Left ventricle myocardium inferior (tissue), 1 donor: ENCODE measurements around the gene DNER. TPM values are rescaled to one million over a fixed set of nuclear protein-coding genes. Genes with fewer than 3 reads are reported as not detected.
"Not testable (repeated sequence)": the region's sequence is repeated elsewhere in the genome, so short reads cannot be mapped to it uniquely, and the experiment has no call there.

ENCODE experiments used
- DNase-seq: peaks from one replicate; pipeline ENCODE4 v3.0.0-alpha.2; 2020
- H3K27ac ChIP-seq: fragments of 200-600 bp; replicated peaks from 2 replicates; pipeline ENCODE4 v1.8.0; 2021
- H3K27me3 ChIP-seq: fragments of 200-600 bp; 2 replicates; pipeline ENCODE4 v1.8.0; 2021; ENCODE audit warnings: low read depth
- H3K36me3 ChIP-seq: fragments of 200-600 bp; 2 replicates; pipeline ENCODE4 v1.8.0; 2021
- H3K4me1 ChIP-seq: fragments of 200-600 bp; 2 replicates; pipeline ENCODE4 v1.8.0; 2021
- H3K4me3 ChIP-seq: fragments of 200-600 bp; 2 replicates; pipeline ENCODE4 v1.8.0; 2021; ENCODE audit warnings: mild to moderate bottlenecking, moderate library complexity
- H3K9me3 ChIP-seq: fragments of 200-600 bp; replicated peaks from 2 replicates; pipeline ENCODE4 v1.8.0; 2021
- CTCF ChIP-seq: fragments of 200-600 bp; IDR thresholded peaks from 2 replicates; pipeline ENCODE4 v1.8.0; 2021; ENCODE audit warnings: antibody characterized with exemption, mild to moderate bottlenecking, borderline replicate concordance
- intact Hi-C: fragments of 100-400 bp; cut with micrococcal nuclease; formaldehyde crosslinking; loops from one replicate; pipeline ENCODE4 v1.11.0; 2022
- total RNA-seq: library from RNA; stranded (reverse); fragmentation: NEBNext Ultra II Directional; extraction: Animal tissue kit (Norgen Biotek cat#: 25700); gene quantifications from one replicate; pipeline ENCODE4 v1.2.1, GENCODE V29; 2021
- donor health status: DM: no; HTN: yes; CAD: no; lungs with severe emphysema.

The DNER gene
- total RNA-seq, 1 donor from 2014 or later = 2.3 TPM

- H3K27ac ChIP-seq = no peak overlapping the region
- peaks cover 41% of the 10 kb centered on the region for H3K27me3 ChIP-seq
- H3K4me1 ChIP-seq = no peaks in the 10 kb centered on the region
- no peaks in the 10 kb centered on the region for H3K9me3 ChIP-seq
- intact Hi-C loops = no loop called here
- no peak for TF ChIP-seq CTCF
- no peak overlapping the region for H3K4me3 ChIP-seq
- DNase-seq = no peak
- H3K36me3 ChIP-seq = no peaks in the 10 kb centered on the region
Observed at GRCh38 chr2:229701716-229702115, 12.6 kb downstream of the DNER start.

- Histone ChIP-seq H3K4me1 (no peaks in the 10 kb centered on the region), H3K4me3 (no peak overlapping the region), H3K27me3 (peaks cover 42% of the 10 kb centered on the region), H3K27ac (no peak overlapping the region), H3K9me3 (no peaks in the 10 kb centered on the region), H3K36me3 (no peaks in the 10 kb centered on the region)
- TF ChIP-seq CTCF = no peak
- DNase-seq = no peak
- intact Hi-C loops = no loop called here
Observed at GRCh38 chr2:229701062-229701461, 13.3 kb downstream of the DNER start.

GRCh38 chr2:229695961-229696360, 18.4 kb downstream of the DNER start:
- intact Hi-C loops = no loop called here
- H3K27ac ChIP-seq = no peak overlapping the region
- peaks cover 2% of the 10 kb centered on the region for H3K9me3 ChIP-seq
- H3K36me3 ChIP-seq = no peaks in the 10 kb centered on the region
- H3K4me1 ChIP-seq = no peaks in the 10 kb centered on the region
- DNase-seq = no peak
- peaks cover 21% of the 10 kb centered on the region for H3K27me3 ChIP-seq
- H3K4me3 ChIP-seq = no peak overlapping the region
- no peak for TF ChIP-seq CTCF

GRCh38 chr2:229693845-229694244, 20.5 kb downstream of the DNER start:
- not testable (repeated sequence) for H3K36me3 ChIP-seq

GRCh38 chr2:229691631-229692030, 22.7 kb downstream of the DNER start:
- H3K36me3 ChIP-seq = no peaks in the 10 kb centered on the region
- H3K9me3 ChIP-seq = peaks cover 3% of the 10 kb centered on the region
- no peaks in the 10 kb centered on the region for H3K4me1 ChIP-seq
- H3K4me3 ChIP-seq = no peak overlapping the region
- no peak for TF ChIP-seq CTCF
- DNase-seq = no peak
- intact Hi-C loops = no loop called here
- no peak overlapping the region for H3K27ac ChIP-seq
- H3K27me3 ChIP-seq = peaks cover 13% of the 10 kb centered on the region

More at GRCh38 chr2:229693845-229694244, 20.5 kb downstream of the DNER start:
- H3K4me1 ChIP-seq, H3K27ac ChIP-seq, DNase-seq, H3K9me3 ChIP-seq, H3K4me3 ChIP-seq, intact Hi-C loops: not testable (repeated sequence)
- H3K27me3 ChIP-seq = peaks cover 20% of the 10 kb centered on the region

- Histone ChIP-seq H3K27ac (no peak overlapping the region), H3K9me3 (peaks cover 3% of the 10 kb centered on the region), H3K27me3 (peaks cover 24% of the 10 kb centered on the region), H3K4me3 (no peak overlapping the region), H3K4me1 (no peaks in the 10 kb centered on the region), H3K36me3 (no peaks in the 10 kb centered on the region)
- DNase-seq = no peak
- no peak for TF ChIP-seq CTCF
- intact Hi-C loops = no loop called here
Observed at GRCh38 chr2:229689307-229689839, 25.0 kb downstream of the DNER start.
